B cell (primary cell): ENCODE data around the gene JPH3. TPM values are rescaled to one million over a fixed set of nuclear protein-coding genes. Genes with fewer than 3 reads are reported as not detected.

Experiments used
- ATAC-seq: fragments of 200-7000 bp; cut with Tn5 transposase; one replicate; pipeline ENCODE4 v1.10.0; 2021; ENCODE audit warnings: low read depth, mild to moderate bottlenecking, moderate number of reproducible peaks, moderate library complexity
- CTCF ChIA-PET: fragments of 350-600 bp; sonication (Branson Sonifier 250); formaldehyde crosslinking; loops from one replicate; lab custom pipeline; 2021; ENCODE audit warnings: antibody characterized with exemption, inconsistent platforms; lab: Charles Lee
- POLR2A ChIA-PET: fragments of 350-600 bp; sonication (Branson Sonifier 250); formaldehyde crosslinking; loops from one replicate; lab custom pipeline; 2021; ENCODE audit warnings: antibody characterized with exemption; lab: Charles Lee
- DNase-seq: peaks from one replicate; pipeline ENCODE4 v3.0.0; 2013
- H2AFZ ChIP-seq: 2 replicates; pipeline ENCODE4 v1.6.1; 2012; ENCODE audit warnings: mild to moderate bottlenecking, low read depth, low read length; ENCODE audit not compliant: insufficient read depth, poor library complexity, severe bottlenecking
- H3K27ac ChIP-seq, 2 donors: 1 replicate in 1 of 2; 2 replicates in 1 of 2; pipeline ENCODE4 v1.5.1; 2012 to 2013; ENCODE audit warnings: low read length in 2 of 2, mild to moderate bottlenecking in 2 of 2, moderate library complexity in 1 of 2
- H3K27me3 ChIP-seq, 4 experiments: fragments of 200-600 bp in 1 of 4; sonication (generic) in 1 of 4; replicated peaks in 1 of 4; 1 replicate in 2 of 4; 2 replicates in 2 of 4; pipeline versions ENCODE4 v1.6.1 to v1.7.0; 2013 to 2016; ENCODE audit warnings: low read length in 3 of 4, mild to moderate bottlenecking in 2 of 4, mixed read lengths in 1 of 4, moderate library complexity in 1 of 4; ENCODE audit not compliant: insufficient read depth in 4 of 4, control insufficient read depth in 3 of 4; ENCODE audit errors: control extremely low read depth in 1 of 4
- H3K36me3 ChIP-seq, 2 experiments: replicated peaks in 1 of 2; 1 replicate in 1 of 2; 2 replicates in 1 of 2; pipeline versions ENCODE4 v1.6.1 to v1.7.1; 2013; ENCODE audit warnings: low read length in 1 of 2; ENCODE audit not compliant: insufficient read depth in 2 of 2, control insufficient read depth in 1 of 2; ENCODE audit errors: control extremely low read depth in 1 of 2, extremely low read depth in 1 of 2
- H3K4me1 ChIP-seq, 2 donors: fragments of 200-600 bp in 1 of 2; sonication (generic) in 1 of 2; 1 replicate in 1 of 2; 2 replicates in 1 of 2; pipeline versions ENCODE4 v1.5.1 to v1.6.1; 2013 to 2017; ENCODE audit warnings: low read length in 2 of 2; ENCODE audit not compliant: control insufficient read depth in 2 of 2, insufficient read depth in 2 of 2
- H3K4me2 ChIP-seq: replicated peaks from 2 replicates; pipeline ENCODE3; 2012; ENCODE audit warnings: mild to moderate bottlenecking, low read depth, low read length; ENCODE audit not compliant: poor library complexity, severe bottlenecking
- H3K4me3 ChIP-seq, 5 experiments: fragments of 200-600 bp in 1 of 5; sonication (generic) in 1 of 5; 1 replicate in 3 of 5; 2 replicates in 2 of 5; pipeline versions ENCODE4 v1.5.1 to v1.7.0; 2011 to 2016; ENCODE audit warnings: low read length in 4 of 5, mild to moderate bottlenecking in 4 of 5, low read depth in 2 of 5, control low read depth in 1 of 5, moderate library complexity in 1 of 5; ENCODE audit not compliant: insufficient read depth in 1 of 5; ENCODE audit errors: control extremely low read depth in 1 of 5, extremely low read depth in 1 of 5
- H3K79me2 ChIP-seq: fragments of 200-600 bp; sonication (generic); one replicate; pipeline ENCODE4 v1.6.0; 2016; ENCODE audit warnings: low read length; ENCODE audit not compliant: control insufficient read depth, insufficient read depth
- H3K9ac ChIP-seq: fragments of 200-600 bp; sonication (generic); 2 replicates; pipeline ENCODE4 v1.6.1; 2017; ENCODE audit warnings: mild to moderate bottlenecking, low read length, moderate library complexity
- H3K9me3 ChIP-seq, 3 donors: one replicate each; pipeline versions ENCODE4 v1.6.1 to v1.7.1; 2013; ENCODE audit warnings: low read length in 2 of 3; ENCODE audit not compliant: control insufficient read depth in 2 of 3, insufficient read depth in 1 of 3; ENCODE audit errors: control extremely low read depth in 1 of 3
- H4K20me1 ChIP-seq: 2 replicates; pipeline ENCODE4 v1.6.0; 2012; ENCODE audit warnings: mild to moderate bottlenecking, low read length; ENCODE audit not compliant: insufficient read depth, control insufficient read depth, poor library complexity, severe bottlenecking
- H3K27ac Mint-ChIP-seq: one replicate; pipeline ENCODE4 v1.8.0; 2021; ENCODE audit warnings: mixed read lengths
- H3K27me3 Mint-ChIP-seq: one replicate; pipeline ENCODE4 v1.8.0; 2021; ENCODE audit warnings: mixed read lengths
- H3K4me1 Mint-ChIP-seq: one replicate; pipeline ENCODE4 v1.8.0; 2021; ENCODE audit warnings: mixed read lengths
- H3K4me3 Mint-ChIP-seq: one replicate; pipeline ENCODE4 v1.8.0; 2021; ENCODE audit warnings: mixed read lengths
- H3K9me3 Mint-ChIP-seq: one replicate; pipeline ENCODE4 v1.8.0; 2022; ENCODE audit warnings: mixed read lengths; ENCODE audit not compliant: insufficient read depth
- CTCF ChIP-seq: fragments of 200-600 bp; IDR thresholded peaks from one replicate; pipeline ENCODE4 v1.8.0; 2022; ENCODE audit warnings: antibody characterized with exemption, mild to moderate bottlenecking
- EZH2 ChIP-seq: IDR thresholded peaks from 2 replicates; pipeline ENCODE4 v1.6.1; 2012; ENCODE audit warnings: borderline replicate concordance, low read depth, mild to moderate bottlenecking, moderate library complexity, low read length; ENCODE audit not compliant: insufficient read depth, poor library complexity, severe bottlenecking
- WGBS: methylation state at CpG from one replicate; pipeline ENCODE4 v1.1.5; 2013; ENCODE audit warnings: missing lambda C conversion rate; ENCODE audit not compliant: insufficient coverage; 5-methylcytosine and 5-hydroxymethylcytosine counted together
- intact Hi-C: fragments of 100-400 bp; cut with micrococcal nuclease; formaldehyde crosslinking; loops from one replicate; pipeline ENCODE4 v1.10.0; 2022
- polyA plus RNA-seq: library from polyadenylated mRNA; depleted of rRNA; stranded (reverse); fragments of >200 nt; gene quantifications from 2 replicates; pipeline ENCODE4 v1.2.3, GENCODE V29; 2012
- total RNA-seq, 2 donors: library from RNA; stranded (reverse); fragments of 120-200 nt in 1 of 2; gene quantifications; 1 replicate in 1 of 2; 2 replicates in 1 of 2; pipeline versions ENCODE4 v1.2.3 to v1.2.4, GENCODE V29; 2013 to 2022

Gene JPH3
- total and polyA plus RNA-seq, 2 donors (not counting 1 experiment from before 2014, with no cell fraction given): not detected

- no peaks in the 10 kb centered on the region for H3K27me3 ChIP-seq
- Mint-ChIP-seq H3K4me3 (no peak overlapping the region), H3K9me3 (no peaks in the 10 kb centered on the region), H3K27ac (no peak overlapping the region), H3K4me1 (peaks cover 11% of the 10 kb centered on the region), H3K27me3 (no peaks in the 10 kb centered on the region)
- WGBS: 91% methylated on average over 16 of the region's 17 CpGs
- no peak overlapping the region for H2AFZ ChIP-seq
- no peak for TF ChIP-seq CTCF
- no peak for TF ChIP-seq EZH2
- H3K4me3 ChIP-seq: no peak overlapping the region
- H3K36me3 ChIP-seq: peaks cover 0 to 35% of the 10 kb centered on the region in 2 experiments
- no peaks in the 10 kb centered on the region for H4K20me1 ChIP-seq
- intact Hi-C loops: no loop called here
- H3K79me2 ChIP-seq: peaks cover 4% of the 10 kb centered on the region
- POLR2A ChIA-PET: no interaction called here
- ATAC-seq (peak; percentile 40), DNase-seq (peak; percentile 31)
- H3K4me2 ChIP-seq: no peak overlapping the region
- peaks cover 7 to 15% of the 10 kb centered on the region in 2 donors for H3K4me1 ChIP-seq
- H3K27ac ChIP-seq: no peak overlapping the region
- no peak overlapping the region for H3K9ac ChIP-seq
- CTCF ChIA-PET: interaction anchor here (1.0 kb wide), 1 partner anchor 30 kb away, joined by 4 read pairs; no protein-coding TSS in a partner anchor
- H3K9me3 ChIP-seq: no peaks in the 10 kb centered on the region
Observed at GRCh38 chr16:87729266-87729954, 127.1 kb downstream of the JPH3 start.

GRCh38 chr16:87731607-87732006 lies 129.3 kb downstream of the JPH3 start:
- TF ChIP-seq CTCF (no peak), EZH2 (no peak)
- CTCF ChIA-PET: interaction anchor here (0.7 to 1.1 kb wide), 3 partner anchors 9 to 743 kb away, joined by 3 to 4 read pairs (median 3); no protein-coding TSS in a partner anchor
- H3K27ac Mint-ChIP-seq: no peak overlapping the region
- no peak overlapping the region for H2AFZ ChIP-seq
- H3K4me2 ChIP-seq: no peak overlapping the region
- no peak overlapping the region for H3K4me3 ChIP-seq
- no peaks in the 10 kb centered on the region for H3K27me3 Mint-ChIP-seq
- peaks cover 0 to 3% of the 10 kb centered on the region in 2 donors for H3K4me1 ChIP-seq
- peaks cover 9% of the 10 kb centered on the region for H4K20me1 ChIP-seq
- no peak overlapping the region for H3K4me3 Mint-ChIP-seq
- ATAC-seq: no peak
- no peak overlapping the region for H3K9ac ChIP-seq
- intact Hi-C loops: no loop called here
- POLR2A ChIA-PET: no interaction called here
- no peaks in the 10 kb centered on the region for H3K9me3 ChIP-seq
- peaks cover 0 to 42% of the 10 kb centered on the region in 2 experiments for H3K36me3 ChIP-seq
- no peak for DNase-seq
- no peaks in the 10 kb centered on the region for H3K27me3 ChIP-seq
- WGBS: over 99% methylated on average over 12 of the region's 13 CpGs
- no peaks in the 10 kb centered on the region for H3K4me1 Mint-ChIP-seq
- no peaks in the 10 kb centered on the region for H3K9me3 Mint-ChIP-seq
- H3K27ac ChIP-seq: no peak overlapping the region
- peaks cover 6% of the 10 kb centered on the region for H3K79me2 ChIP-seq
